Liver (tissue), 9 donors: ENCODE data around the gene GRIK1. TPM values are rescaled to one million over a fixed set of nuclear protein-coding genes. Genes with fewer than 3 reads are reported as not detected.

Experiments used
- DNase-seq: peaks from one replicate; pipeline ENCODE4 v3.0.0-alpha.2; 2017; ENCODE audit warnings: low spot score
- H3K27ac ChIP-seq, 2 donors: one replicate each; pipeline ENCODE4 v1.7.0; 2013; ENCODE audit warnings: inconsistent platforms in 2 of 2, low read length in 2 of 2, control low read depth in 1 of 2, low read depth in 1 of 2, mild to moderate bottlenecking in 1 of 2
- H3K27me3 ChIP-seq, 4 donors: one replicate each; pipeline versions ENCODE4 v1.6.1 to v1.7.0; 2013; ENCODE audit warnings: low read length in 3 of 4, inconsistent platforms in 1 of 4, mild to moderate bottlenecking in 1 of 4, moderate library complexity in 1 of 4; ENCODE audit not compliant: control insufficient read depth in 4 of 4, insufficient read depth in 4 of 4
- H3K36me3 ChIP-seq, 4 donors: one replicate each; pipeline versions ENCODE4 v1.6.1 to v1.7.0; 2013; ENCODE audit warnings: low read length in 3 of 4, mild to moderate bottlenecking in 3 of 4, low read depth in 1 of 4, moderate library complexity in 1 of 4; ENCODE audit not compliant: control insufficient read depth in 4 of 4, insufficient read depth in 3 of 4
- H3K4me1 ChIP-seq, 4 donors: one replicate each; pipeline versions ENCODE4 v1.6.1 to v1.7.0; 2013; ENCODE audit warnings: low read length in 3 of 4, mild to moderate bottlenecking in 3 of 4, moderate library complexity in 1 of 4; ENCODE audit not compliant: control insufficient read depth in 4 of 4, insufficient read depth in 4 of 4
- H3K4me3 ChIP-seq, 3 donors: one replicate each; pipeline versions ENCODE4 v1.6.1 to v1.7.0; 2013; ENCODE audit warnings: low read length in 3 of 3, control low read depth in 1 of 3, low read depth in 1 of 3, mild to moderate bottlenecking in 1 of 3
- H3K9ac ChIP-seq, 2 donors: one replicate each; pipeline ENCODE4 v1.7.0; 2013; ENCODE audit warnings: low read length in 2 of 2, mild to moderate bottlenecking in 2 of 2, moderate library complexity in 2 of 2, control low read depth in 1 of 2, low read depth in 1 of 2
- H3K9me3 ChIP-seq, 4 donors: one replicate each; pipeline versions ENCODE4 v1.6.1 to v1.7.0; 2013; ENCODE audit warnings: low read length in 3 of 4; ENCODE audit not compliant: control insufficient read depth in 4 of 4
- ATF3 ChIP-seq: IDR thresholded peaks from 2 replicates; pipeline ENCODE4 v1.6.1; 2016; ENCODE audit warnings: antibody characterized with exemption
- CTCF ChIP-seq: fragments of 150-350 bp; IDR thresholded peaks from 2 replicates; pipeline ENCODE4 v1.5.1; 2017; ENCODE audit warnings: improper control_type of control experiment, low read depth, low read length; ENCODE audit not compliant: missing input control
- FOXA1 ChIP-seq: IDR thresholded peaks from 2 replicates; pipeline ENCODE4 v1.6.1; 2016; ENCODE audit warnings: antibody characterized with exemption
- FOXA2 ChIP-seq: IDR thresholded peaks from 2 replicates; pipeline ENCODE4 v1.6.1; 2016; ENCODE audit warnings: antibody characterized with exemption
- GABPA ChIP-seq, 2 donors: IDR thresholded peaks in 1 of 2; conservative IDR thresholded peaks in 1 of 2; 2 replicates each; pipeline ENCODE4 v1.6.1; 2016; ENCODE audit warnings: antibody characterized with exemption in 2 of 2, mild to moderate bottlenecking in 1 of 2, moderate library complexity in 1 of 2
- HNF4A ChIP-seq, 2 donors: conservative IDR thresholded peaks; 2 replicates each; pipeline ENCODE4 v1.6.1; 2016; ENCODE audit warnings: antibody characterized with exemption in 2 of 2, mild to moderate bottlenecking in 2 of 2
- NR2F2 ChIP-seq: IDR thresholded peaks from 2 replicates; pipeline ENCODE4 v1.6.1; 2016; ENCODE audit warnings: antibody characterized with exemption
- RAD21 ChIP-seq, 2 donors: IDR thresholded peaks; 2 replicates each; pipeline ENCODE4 v1.6.1; 2016; ENCODE audit warnings: antibody characterized with exemption in 2 of 2, mild to moderate bottlenecking in 2 of 2
- RXRA ChIP-seq, 2 donors: IDR thresholded peaks; 2 replicates each; pipeline ENCODE4 v1.6.1; 2017 to 2018; ENCODE audit warnings: antibody characterized with exemption in 2 of 2, mild to moderate bottlenecking in 1 of 2
- TAF1 ChIP-seq: conservative IDR thresholded peaks from 2 replicates; pipeline ENCODE4 v1.6.1; 2016; ENCODE audit warnings: antibody characterized with exemption, mild to moderate bottlenecking
- WGBS: extraction: QIAGEN DNeasy Blood & Tissue Kit; methylation state at CpG from one replicate; pipeline ENCODE4 v1.1.7; 2013; 5-methylcytosine and 5-hydroxymethylcytosine counted together
- polyA plus RNA-seq, 2 donors: library from polyadenylated mRNA; stranded (reverse) in 1 of 2; unstranded in 1 of 2; fragments of 200-250 nt in 1 of 2; fragments of >200 nt in 1 of 2; fragmentation: Nextera tagmentation in 1 of 2; extraction: Ambion mirVana in 1 of 2; gene quantifications; one replicate each; pipeline versions ENCODE4 v1.2.1 to v1.2.3, GENCODE V29; 2013 to 2015
- total RNA-seq, 2 donors: library from RNA; depleted of rRNA; stranded (reverse); fragments of >200 nt; gene quantifications; one replicate each; pipeline ENCODE4 v1.2.3, GENCODE V29; 2014
- TF ChIP-seq, protein P1 (sequence below): IDR thresholded peaks from 2 replicates; pipeline ENCODE4 v1.6.1; 2016; ENCODE audit warnings: antibody characterized with exemption, mild to moderate bottlenecking
- TF ChIP-seq, protein P2 (sequence below): IDR thresholded peaks from 2 replicates; pipeline ENCODE4 v1.6.1; 2016; ENCODE audit warnings: antibody characterized with exemption
- TF ChIP-seq, protein P3 (sequence below): IDR thresholded peaks from 2 replicates; pipeline ENCODE4 v1.6.1; 2016; ENCODE audit warnings: antibody characterized with exemption
- donor health status: healthy.
- donor health status: healthy.
- donor health status: healthy.
- donor health status: healthy.
- donor health status: healthy.

GRIK1 gene
- total and polyA plus RNA-seq, 4 donors: 0.02 to 0.14 (median 0.05) TPM; not detected in 1

DNA sequence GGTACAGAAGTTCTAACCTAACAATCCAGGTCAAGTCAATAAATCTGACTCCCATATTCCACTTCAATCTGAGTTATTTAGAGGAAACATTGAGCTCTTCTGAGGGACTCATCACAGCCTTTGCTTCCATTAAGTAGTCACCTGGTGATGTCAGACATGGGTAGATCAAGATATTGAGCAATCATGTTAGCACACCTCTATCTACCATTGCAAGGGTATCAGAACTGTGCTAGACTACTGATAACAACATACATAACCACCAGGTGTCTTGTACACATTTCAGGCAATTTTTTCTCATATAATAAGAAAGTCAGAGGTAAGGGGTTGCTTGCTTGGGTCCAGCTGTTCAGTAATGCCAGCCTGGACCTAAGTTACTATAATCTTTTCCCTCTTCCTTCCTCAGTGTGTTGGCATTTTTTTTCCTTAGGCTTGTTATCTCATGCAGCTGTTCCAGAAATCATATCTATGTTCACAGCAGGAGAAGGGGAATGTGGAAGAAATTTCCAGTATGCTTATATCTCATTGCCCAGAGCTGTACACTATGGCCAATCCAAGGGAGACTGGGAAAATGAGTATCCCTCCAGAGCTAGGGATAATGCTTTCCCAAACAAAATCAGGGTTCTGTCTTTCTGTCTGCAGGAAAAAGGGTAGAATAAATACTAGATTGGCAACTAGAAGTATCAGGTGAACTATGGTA is 52.3 kb downstream of the GRIK1 start:
- no peak overlapping the region for H3K27ac ChIP-seq
- no peak for DNase-seq
- no peaks in the 10 kb centered on the region for H3K27me3 ChIP-seq
- H3K36me3 ChIP-seq: no peaks in the 10 kb centered on the region
- H3K9me3 ChIP-seq: no peaks in the 10 kb centered on the region
- H3K4me1 ChIP-seq: no peaks in the 10 kb centered on the region
- H3K9ac ChIP-seq: no peak overlapping the region
- TF ChIP-seq RAD21 (IDR thresholded peaks at IDR 0.05) (no peak), RXRA (IDR thresholded peaks at IDR 0.05) (no peak), TAF1 (no peak), NR2F2 (no peak), HNF4A (conservative IDR thresholded peaks at IDR 0.05) (no peak), CTCF (no peak)
- TF ChIP-seq, protein P1, sequence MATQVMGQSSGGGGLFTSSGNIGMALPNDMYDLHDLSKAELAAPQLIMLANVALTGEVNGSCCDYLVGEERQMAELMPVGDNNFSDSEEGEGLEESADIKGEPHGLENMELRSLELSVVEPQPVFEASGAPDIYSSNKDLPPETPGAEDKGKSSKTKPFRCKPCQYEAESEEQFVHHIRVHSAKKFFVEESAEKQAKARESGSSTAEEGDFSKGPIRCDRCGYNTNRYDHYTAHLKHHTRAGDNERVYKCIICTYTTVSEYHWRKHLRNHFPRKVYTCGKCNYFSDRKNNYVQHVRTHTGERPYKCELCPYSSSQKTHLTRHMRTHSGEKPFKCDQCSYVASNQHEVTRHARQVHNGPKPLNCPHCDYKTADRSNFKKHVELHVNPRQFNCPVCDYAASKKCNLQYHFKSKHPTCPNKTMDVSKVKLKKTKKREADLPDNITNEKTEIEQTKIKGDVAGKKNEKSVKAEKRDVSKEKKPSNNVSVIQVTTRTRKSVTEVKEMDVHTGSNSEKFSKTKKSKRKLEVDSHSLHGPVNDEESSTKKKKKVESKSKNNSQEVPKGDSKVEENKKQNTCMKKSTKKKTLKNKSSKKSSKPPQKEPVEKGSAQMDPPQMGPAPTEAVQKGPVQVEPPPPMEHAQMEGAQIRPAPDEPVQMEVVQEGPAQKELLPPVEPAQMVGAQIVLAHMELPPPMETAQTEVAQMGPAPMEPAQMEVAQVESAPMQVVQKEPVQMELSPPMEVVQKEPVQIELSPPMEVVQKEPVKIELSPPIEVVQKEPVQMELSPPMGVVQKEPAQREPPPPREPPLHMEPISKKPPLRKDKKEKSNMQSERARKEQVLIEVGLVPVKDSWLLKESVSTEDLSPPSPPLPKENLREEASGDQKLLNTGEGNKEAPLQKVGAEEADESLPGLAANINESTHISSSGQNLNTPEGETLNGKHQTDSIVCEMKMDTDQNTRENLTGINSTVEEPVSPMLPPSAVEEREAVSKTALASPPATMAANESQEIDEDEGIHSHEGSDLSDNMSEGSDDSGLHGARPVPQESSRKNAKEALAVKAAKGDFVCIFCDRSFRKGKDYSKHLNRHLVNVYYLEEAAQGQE: no peak
- TF ChIP-seq, protein P2, sequence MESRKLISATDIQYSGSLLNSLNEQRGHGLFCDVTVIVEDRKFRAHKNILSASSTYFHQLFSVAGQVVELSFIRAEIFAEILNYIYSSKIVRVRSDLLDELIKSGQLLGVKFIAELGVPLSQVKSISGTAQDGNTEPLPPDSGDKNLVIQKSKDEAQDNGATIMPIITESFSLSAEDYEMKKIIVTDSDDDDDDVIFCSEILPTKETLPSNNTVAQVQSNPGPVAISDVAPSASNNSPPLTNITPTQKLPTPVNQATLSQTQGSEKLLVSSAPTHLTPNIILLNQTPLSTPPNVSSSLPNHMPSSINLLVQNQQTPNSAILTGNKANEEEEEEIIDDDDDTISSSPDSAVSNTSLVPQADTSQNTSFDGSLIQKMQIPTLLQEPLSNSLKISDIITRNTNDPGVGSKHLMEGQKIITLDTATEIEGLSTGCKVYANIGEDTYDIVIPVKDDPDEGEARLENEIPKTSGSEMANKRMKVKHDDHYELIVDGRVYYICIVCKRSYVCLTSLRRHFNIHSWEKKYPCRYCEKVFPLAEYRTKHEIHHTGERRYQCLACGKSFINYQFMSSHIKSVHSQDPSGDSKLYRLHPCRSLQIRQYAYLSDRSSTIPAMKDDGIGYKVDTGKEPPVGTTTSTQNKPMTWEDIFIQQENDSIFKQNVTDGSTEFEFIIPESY: no peak
- TF ChIP-seq, protein P3, sequence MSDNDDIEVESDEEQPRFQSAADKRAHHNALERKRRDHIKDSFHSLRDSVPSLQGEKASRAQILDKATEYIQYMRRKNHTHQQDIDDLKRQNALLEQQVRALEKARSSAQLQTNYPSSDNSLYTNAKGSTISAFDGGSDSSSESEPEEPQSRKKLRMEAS: no peak
- no peak overlapping the region for H3K4me3 ChIP-seq

- no peak overlapping the region for H3K9ac ChIP-seq
- 34% methylated on average over 1 of the region's 1 CpG for WGBS
- no peak for DNase-seq
- no peaks in the 10 kb centered on the region for H3K4me1 ChIP-seq
- no peaks in the 10 kb centered on the region for H3K27me3 ChIP-seq
- H3K27ac ChIP-seq: no peak overlapping the region
- H3K9me3 ChIP-seq: no peaks in the 10 kb centered on the region
- no peak overlapping the region for H3K4me3 ChIP-seq
- no peaks in the 10 kb centered on the region for H3K36me3 ChIP-seq
- no peak for TF ChIP-seq RXRA (IDR thresholded peaks at IDR 0.05)
- TF ChIP-seq, protein P3: no peak
- TF ChIP-seq NR2F2: no peak
- TF ChIP-seq, protein P2: no peak
- no peak for TF ChIP-seq RAD21 (IDR thresholded peaks at IDR 0.05)
- no peak for TF ChIP-seq FOXA2
- no peak for TF ChIP-seq CTCF
- TF ChIP-seq, protein P1: no peak
- no peak for TF ChIP-seq ATF3
- TF ChIP-seq FOXA1: no peak
- TF ChIP-seq GABPA (IDR thresholded peaks at IDR 0.05 in 1 of 2, conservative IDR thresholded peaks at IDR 0.05 in 1 of 2): no peak
Observed at GRCh38 chr21:29885491-29885890, 54.3 kb downstream of the GRIK1 start.
